ENCODE measurements around the gene CDK5R1. TPM values are rescaled to one million over a fixed set of nuclear protein-coding genes. Genes with fewer than 3 reads are reported as not detected.

The CDK5R1 gene
- total RNA-seq, 2 donors from 2014 or later: 3.7 to 5.9 TPM

- DNase-seq (ENCODE audit: low spot score): no peak
- Mint-ChIP-seq H3K4me1 (ENCODE audit: low read depth in 2 of 2) (peaks cover 14 to 34% of the 10 kb centered on the region in 2 donors), H3K27me3 (no peaks in the 10 kb centered on the region), H3K36me3 (peaks cover 43% of the 10 kb centered on the region), H3K27ac (no peak overlapping the region), H3K9me3 (no peaks in the 10 kb centered on the region), H3K4me3 (no peak overlapping the region)
- ATAC-seq: no peak
Observed at GRCh38 chr17:32458371-32458770, 28.4 kb upstream of the CDK5R1 start.

- peak overlapping the region in 1 of 2 donors; percentile 32 for H3K27ac Mint-ChIP-seq
- no peaks in the 10 kb centered on the region for H3K9me3 Mint-ChIP-seq
- DNase-seq (ENCODE audit: low spot score) (no peak), ATAC-seq (no peak)
- peaks cover 33% of the 10 kb centered on the region for H3K36me3 Mint-ChIP-seq
- no peak overlapping the region for H3K4me3 Mint-ChIP-seq
- no peaks in the 10 kb centered on the region for H3K27me3 Mint-ChIP-seq
- peaks cover 14 to 26% of the 10 kb centered on the region in 2 donors for H3K4me1 Mint-ChIP-seq (ENCODE audit: low read depth in 2 of 2)
Observed at GRCh38 chr17:32460054-32460453, 26.7 kb upstream of the CDK5R1 start.

GRCh38 chr17:32461498-32461852, 25.3 kb upstream of the CDK5R1 start:
- no peak for DNase-seq (ENCODE audit: low spot score)
- Mint-ChIP-seq H3K4me3 (no peak overlapping the region), H3K27ac (peak overlapping the region in 1 of 2 donors; percentile 25), H3K4me1 (ENCODE audit: low read depth in 2 of 2) (peaks cover 14 to 26% of the 10 kb centered on the region in 2 donors), H3K36me3 (peaks cover 33% of the 10 kb centered on the region), H3K9me3 (no peaks in the 10 kb centered on the region), H3K27me3 (no peaks in the 10 kb centered on the region)
- no peak for ATAC-seq

- no peaks in the 10 kb centered on the region for H3K27me3 Mint-ChIP-seq
- DNase-seq (ENCODE audit: low spot score): peak; percentile 67
- no peaks in the 10 kb centered on the region for H3K9me3 Mint-ChIP-seq
- no peak overlapping the region for H3K4me3 Mint-ChIP-seq
- peaks cover 38% of the 10 kb centered on the region for H3K36me3 Mint-ChIP-seq
- ATAC-seq: peak in 1 of 2 donors; percentile 56
- H3K27ac Mint-ChIP-seq: peak overlapping the region in 1 of 2 donors; percentile 25
- peaks cover 14 to 26% of the 10 kb centered on the region in 2 donors for H3K4me1 Mint-ChIP-seq (ENCODE audit: low read depth in 2 of 2)
Observed at GRCh38 chr17:32461853-32462617, 24.8 kb upstream of the CDK5R1 start.

- Mint-ChIP-seq H3K27ac (no peak overlapping the region), H3K4me3 (no peak overlapping the region), H3K4me1 (ENCODE audit: low read depth in 2 of 2) (peaks cover 9 to 26% of the 10 kb centered on the region in 2 donors), H3K9me3 (no peaks in the 10 kb centered on the region), H3K27me3 (no peaks in the 10 kb centered on the region), H3K36me3 (peaks cover 39% of the 10 kb centered on the region)
- DNase-seq (ENCODE audit: low spot score): no peak
- no peak for ATAC-seq
Observed at GRCh38 chr17:32463304-32463703, 23.5 kb upstream of the CDK5R1 start.

- H3K27ac Mint-ChIP-seq: no peak overlapping the region
- H3K27me3 Mint-ChIP-seq: no peaks in the 10 kb centered on the region
- H3K4me1 Mint-ChIP-seq (ENCODE audit: low read depth in 2 of 2): peaks cover 6 to 19% of the 10 kb centered on the region in 2 donors
- DNase-seq (ENCODE audit: low spot score) (no peak), ATAC-seq (no peak)
- peaks cover 42% of the 10 kb centered on the region for H3K36me3 Mint-ChIP-seq
- H3K4me3 Mint-ChIP-seq: no peak overlapping the region
- H3K9me3 Mint-ChIP-seq: no peaks in the 10 kb centered on the region
Observed at GRCh38 chr17:32464374-32464773, 22.4 kb upstream of the CDK5R1 start.

GRCh38 chr17:32467949-32468348, 18.8 kb upstream of the CDK5R1 start:
- no peak overlapping the region for H3K27ac Mint-ChIP-seq
- H3K36me3 Mint-ChIP-seq: peaks cover 44% of the 10 kb centered on the region
- DNase-seq (ENCODE audit: low spot score) (no peak), ATAC-seq (no peak)
- H3K4me1 Mint-ChIP-seq (ENCODE audit: low read depth in 2 of 2): peaks cover 3 to 6% of the 10 kb centered on the region in 2 donors
- no peak overlapping the region for H3K4me3 Mint-ChIP-seq
- no peaks in the 10 kb centered on the region for H3K9me3 Mint-ChIP-seq
- no peaks in the 10 kb centered on the region for H3K27me3 Mint-ChIP-seq

- Mint-ChIP-seq H3K9me3 (no peaks in the 10 kb centered on the region), H3K27ac (no peak overlapping the region), H3K36me3 (peaks cover 59% of the 10 kb centered on the region), H3K4me3 (no peak overlapping the region), H3K4me1 (ENCODE audit: low read depth in 2 of 2) (peaks cover 3 to 6% of the 10 kb centered on the region in 2 donors), H3K27me3 (no peaks in the 10 kb centered on the region)
- DNase-seq (ENCODE audit: low spot score) (no peak), ATAC-seq (no peak)
Observed at GRCh38 chr17:32470405-32471167, 16.2 kb upstream of the CDK5R1 start.

- H3K27me3 Mint-ChIP-seq: no peaks in the 10 kb centered on the region
- H3K9me3 Mint-ChIP-seq: no peaks in the 10 kb centered on the region
- no peak for DNase-seq (ENCODE audit: low spot score)
- no peak overlapping the region for H3K4me3 Mint-ChIP-seq
- H3K36me3 Mint-ChIP-seq: peaks cover 57% of the 10 kb centered on the region
- H3K27ac Mint-ChIP-seq: no peak overlapping the region
- ATAC-seq: no peak
- peaks cover 3 to 6% of the 10 kb centered on the region in 2 donors for H3K4me1 Mint-ChIP-seq (ENCODE audit: low read depth in 2 of 2)
Observed at GRCh38 chr17:32471652-32472051, 15.1 kb upstream of the CDK5R1 start.

- no peak overlapping the region for H3K4me3 Mint-ChIP-seq
- H3K27me3 Mint-ChIP-seq: no peaks in the 10 kb centered on the region
- DNase-seq (ENCODE audit: low spot score) (no peak), ATAC-seq (no peak)
- no peak overlapping the region for H3K27ac Mint-ChIP-seq
- H3K4me1 Mint-ChIP-seq (ENCODE audit: low read depth in 2 of 2): peaks cover 0 to 6% of the 10 kb centered on the region in 2 donors
- no peaks in the 10 kb centered on the region for H3K9me3 Mint-ChIP-seq
- H3K36me3 Mint-ChIP-seq: peaks cover 62% of the 10 kb centered on the region
Observed at GRCh38 chr17:32475258-32475657, 11.5 kb upstream of the CDK5R1 start.

- no peaks in the 10 kb centered on the region for H3K9me3 Mint-ChIP-seq
Observed at GRCh38 chr17:32477220-32477619, 9.6 kb upstream of the CDK5R1 start.

GRCh38 chr17:32479074-32479617, 7.6 kb upstream of the CDK5R1 start:
- ATAC-seq (no peak), DNase-seq (ENCODE audit: low spot score) (no peak)
- no peaks in the 10 kb centered on the region for H3K9me3 Mint-ChIP-seq
- H3K4me3 Mint-ChIP-seq: no peak overlapping the region
- H3K4me1 Mint-ChIP-seq (ENCODE audit: low read depth in 2 of 2): peaks cover 0 to 5% of the 10 kb centered on the region in 2 donors
- no peaks in the 10 kb centered on the region for H3K27me3 Mint-ChIP-seq
- peaks cover 56% of the 10 kb centered on the region for H3K36me3 Mint-ChIP-seq
- no peak overlapping the region for H3K27ac Mint-ChIP-seq

More at GRCh38 chr17:32477220-32477619, 9.6 kb upstream of the CDK5R1 start:
- no peaks in the 10 kb centered on the region for H3K27me3 Mint-ChIP-seq
- no peaks in the 10 kb centered on the region for H3K4me1 Mint-ChIP-seq (ENCODE audit: low read depth in 2 of 2)
- DNase-seq (ENCODE audit: low spot score): no peak
- H3K27ac Mint-ChIP-seq: no peak overlapping the region
- peaks cover 63% of the 10 kb centered on the region for H3K36me3 Mint-ChIP-seq
- ATAC-seq: no peak
- H3K4me3 Mint-ChIP-seq: no peak overlapping the region

GRCh38 chr17:32481193-32481592, 5.6 kb upstream of the CDK5R1 start:
- Mint-ChIP-seq H3K4me1 (ENCODE audit: low read depth in 2 of 2) (peaks cover 5 to 10% of the 10 kb centered on the region in 2 donors), H3K9me3 (no peaks in the 10 kb centered on the region), H3K36me3 (peaks cover 41% of the 10 kb centered on the region), H3K4me3 (no peak overlapping the region), H3K27me3 (no peaks in the 10 kb centered on the region), H3K27ac (peak overlapping the region; percentile 41 to 58)
- DNase-seq (ENCODE audit: low spot score) (no peak), ATAC-seq (no peak)
